Measurements from ENCODE around the gene FKBP14.

DNA sequence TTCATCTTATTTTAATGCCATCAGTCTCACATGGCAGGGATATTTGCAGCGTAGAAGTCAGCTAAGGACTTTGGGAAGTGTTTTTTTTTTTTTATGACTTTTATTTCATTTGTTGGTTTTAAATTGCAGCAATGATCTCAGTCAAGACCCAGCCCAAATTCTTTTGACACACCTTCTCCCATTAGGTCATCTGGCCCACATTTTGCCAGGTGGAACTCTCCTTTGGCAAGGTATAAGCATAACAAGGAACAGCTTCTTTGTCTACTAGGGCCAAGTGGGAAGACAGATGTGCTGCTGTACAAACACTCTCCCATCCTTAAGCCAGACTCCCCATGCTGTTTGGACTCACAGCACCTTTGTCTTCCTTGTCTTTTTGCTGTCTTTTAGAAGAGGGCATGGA lies 43.5 kb upstream of the FKBP14 start:
- TF ChIP-seq, protein P1, sequence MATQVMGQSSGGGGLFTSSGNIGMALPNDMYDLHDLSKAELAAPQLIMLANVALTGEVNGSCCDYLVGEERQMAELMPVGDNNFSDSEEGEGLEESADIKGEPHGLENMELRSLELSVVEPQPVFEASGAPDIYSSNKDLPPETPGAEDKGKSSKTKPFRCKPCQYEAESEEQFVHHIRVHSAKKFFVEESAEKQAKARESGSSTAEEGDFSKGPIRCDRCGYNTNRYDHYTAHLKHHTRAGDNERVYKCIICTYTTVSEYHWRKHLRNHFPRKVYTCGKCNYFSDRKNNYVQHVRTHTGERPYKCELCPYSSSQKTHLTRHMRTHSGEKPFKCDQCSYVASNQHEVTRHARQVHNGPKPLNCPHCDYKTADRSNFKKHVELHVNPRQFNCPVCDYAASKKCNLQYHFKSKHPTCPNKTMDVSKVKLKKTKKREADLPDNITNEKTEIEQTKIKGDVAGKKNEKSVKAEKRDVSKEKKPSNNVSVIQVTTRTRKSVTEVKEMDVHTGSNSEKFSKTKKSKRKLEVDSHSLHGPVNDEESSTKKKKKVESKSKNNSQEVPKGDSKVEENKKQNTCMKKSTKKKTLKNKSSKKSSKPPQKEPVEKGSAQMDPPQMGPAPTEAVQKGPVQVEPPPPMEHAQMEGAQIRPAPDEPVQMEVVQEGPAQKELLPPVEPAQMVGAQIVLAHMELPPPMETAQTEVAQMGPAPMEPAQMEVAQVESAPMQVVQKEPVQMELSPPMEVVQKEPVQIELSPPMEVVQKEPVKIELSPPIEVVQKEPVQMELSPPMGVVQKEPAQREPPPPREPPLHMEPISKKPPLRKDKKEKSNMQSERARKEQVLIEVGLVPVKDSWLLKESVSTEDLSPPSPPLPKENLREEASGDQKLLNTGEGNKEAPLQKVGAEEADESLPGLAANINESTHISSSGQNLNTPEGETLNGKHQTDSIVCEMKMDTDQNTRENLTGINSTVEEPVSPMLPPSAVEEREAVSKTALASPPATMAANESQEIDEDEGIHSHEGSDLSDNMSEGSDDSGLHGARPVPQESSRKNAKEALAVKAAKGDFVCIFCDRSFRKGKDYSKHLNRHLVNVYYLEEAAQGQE (IDR thresholded peaks at IDR 0.05; ENCODE audit: insufficient replicate concordance, low read depth) = no peak
- TF ChIP-seq, protein P2, sequence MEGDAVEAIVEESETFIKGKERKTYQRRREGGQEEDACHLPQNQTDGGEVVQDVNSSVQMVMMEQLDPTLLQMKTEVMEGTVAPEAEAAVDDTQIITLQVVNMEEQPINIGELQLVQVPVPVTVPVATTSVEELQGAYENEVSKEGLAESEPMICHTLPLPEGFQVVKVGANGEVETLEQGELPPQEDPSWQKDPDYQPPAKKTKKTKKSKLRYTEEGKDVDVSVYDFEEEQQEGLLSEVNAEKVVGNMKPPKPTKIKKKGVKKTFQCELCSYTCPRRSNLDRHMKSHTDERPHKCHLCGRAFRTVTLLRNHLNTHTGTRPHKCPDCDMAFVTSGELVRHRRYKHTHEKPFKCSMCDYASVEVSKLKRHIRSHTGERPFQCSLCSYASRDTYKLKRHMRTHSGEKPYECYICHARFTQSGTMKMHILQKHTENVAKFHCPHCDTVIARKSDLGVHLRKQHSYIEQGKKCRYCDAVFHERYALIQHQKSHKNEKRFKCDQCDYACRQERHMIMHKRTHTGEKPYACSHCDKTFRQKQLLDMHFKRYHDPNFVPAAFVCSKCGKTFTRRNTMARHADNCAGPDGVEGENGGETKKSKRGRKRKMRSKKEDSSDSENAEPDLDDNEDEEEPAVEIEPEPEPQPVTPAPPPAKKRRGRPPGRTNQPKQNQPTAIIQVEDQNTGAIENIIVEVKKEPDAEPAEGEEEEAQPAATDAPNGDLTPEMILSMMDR (IDR thresholded peaks at IDR 0.05; ENCODE audit: insufficient read depth, low read length) = no peak
- TF ChIP-seq GABPA (IDR thresholded peaks at IDR 0.05; ENCODE audit: low read depth) = no peak
- no peak for TF ChIP-seq POLR2AphosphoS5 (IDR thresholded peaks at IDR 0.05; ENCODE audit: low read depth)
